Neural cell (in vitro differentiated cells): Measurements from ENCODE around the gene CD164. TPM values are rescaled to one million over a fixed set of nuclear protein-coding genes. Genes with fewer than 3 reads are reported as not detected.

Source experiments
- H2AFZ ChIP-seq: fragments of 200-600, 300-800 bp; sonication (generic), shearing (Covaris generic); 2 replicates; pipeline ENCODE4 v1.6.0; 2014; ENCODE audit warnings: low read depth, mild to moderate bottlenecking, antibody characterized with exemption, low read length, moderate library complexity
- H3F3A ChIP-seq: fragments of 200-600 bp; shearing (Covaris generic); 2 replicates; pipeline ENCODE4 v1.6.1; 2016; ENCODE audit warnings: mild to moderate bottlenecking, moderate library complexity, mixed read lengths, antibody characterized with exemption, low read length; ENCODE audit not compliant: insufficient read depth, poor library complexity, severe bottlenecking
- H3K27ac ChIP-seq: fragments of 200-600, 300-800 bp; sonication (generic), shearing (Covaris generic); 2 replicates; pipeline ENCODE4 v1.5.1; 2014; ENCODE audit warnings: mild to moderate bottlenecking, low read length, moderate library complexity
- H3K27me3 ChIP-seq: fragments of 300-800, 200-600 bp; sonication (generic), shearing (Covaris generic); 2 replicates; pipeline ENCODE4 v1.6.0; 2014; ENCODE audit warnings: mild to moderate bottlenecking, low read depth, low read length, moderate library complexity; ENCODE audit not compliant: insufficient read depth
- H3K36me3 ChIP-seq: fragments of 300-800, 200-600 bp; sonication (generic), shearing (Covaris generic); 2 replicates; pipeline ENCODE4 v1.5.1; 2014; ENCODE audit warnings: mild to moderate bottlenecking, antibody characterized with exemption, low read length, moderate library complexity; ENCODE audit not compliant: insufficient read depth
- H3K4me2 ChIP-seq: fragments of 300-800, 200-600 bp; sonication (generic), shearing (Covaris generic); 2 replicates; pipeline ENCODE4 v1.6.0; 2014; ENCODE audit warnings: mild to moderate bottlenecking, low read length
- H3K4me3 ChIP-seq: fragments of 300-800, 200-600 bp; sonication (generic), shearing (Covaris generic); 2 replicates; pipeline ENCODE4 v1.5.1; 2014; ENCODE audit warnings: mild to moderate bottlenecking, low read length, moderate library complexity
- H3K79me2 ChIP-seq: fragments of 200-600 bp; shearing (Covaris generic); replicated peaks from 2 replicates; pipeline ENCODE4 v1.6.0; 2014; ENCODE audit warnings: mild to moderate bottlenecking, low read length, moderate library complexity; ENCODE audit not compliant: insufficient read depth
- H3K9ac ChIP-seq: fragments of 300-800, 200-600 bp; sonication (generic), shearing (Covaris generic); 2 replicates; pipeline ENCODE4 v1.6.1; 2016; ENCODE audit warnings: mild to moderate bottlenecking, low read length, mixed read lengths
- H3K9me2 ChIP-seq: fragments of 200-600 bp; shearing (Covaris generic); 2 replicates; pipeline ENCODE4 v1.6.1; 2016; ENCODE audit warnings: mild to moderate bottlenecking, low read length, mixed read lengths; ENCODE audit not compliant: insufficient read depth
- H3K9me3 ChIP-seq: fragments of 200-600, 300-800 bp; sonication (generic), shearing (Covaris generic); 2 replicates; pipeline ENCODE4 v1.6.1; 2016; ENCODE audit warnings: mild to moderate bottlenecking, mixed run types, low read length, moderate library complexity, mixed read lengths
- H4K20me1 ChIP-seq: fragments of 200-600 bp; shearing (Covaris generic); 2 replicates; pipeline ENCODE4 v1.6.1; 2016; ENCODE audit warnings: mild to moderate bottlenecking, mixed run types; ENCODE audit not compliant: insufficient read depth
- CTCF ChIP-seq: fragments of 450-650 bp; IDR thresholded peaks from 2 replicates; pipeline ENCODE4 v1.5.1; 2014; ENCODE audit warnings: antibody characterized with exemption, mild to moderate bottlenecking, moderate library complexity; ENCODE audit not compliant: poor library complexity, severe bottlenecking
- EP300 ChIP-seq: fragments of 450-650 bp; conservative IDR thresholded peaks from 2 replicates; pipeline ENCODE4 v1.6.1; 2014; ENCODE audit warnings: antibody characterized with exemption, mild to moderate bottlenecking, moderate library complexity; ENCODE audit not compliant: poor library complexity, severe bottlenecking
- EZH2 ChIP-seq: fragments of 200-600, 300-800 bp; shearing (Covaris generic), sonication (generic); IDR thresholded peaks from 2 replicates; pipeline ENCODE4 v1.6.1; 2014; ENCODE audit warnings: antibody characterized with exemption, low read length, borderline replicate concordance, mild to moderate bottlenecking; ENCODE audit not compliant: insufficient read depth, poor library complexity, severe bottlenecking
- MXI1 ChIP-seq: fragments of 450-650 bp; conservative IDR thresholded peaks from 2 replicates; pipeline ENCODE4 v1.6.1; 2014; ENCODE audit warnings: antibody characterized with exemption, mild to moderate bottlenecking; ENCODE audit not compliant: poor library complexity, severe bottlenecking
- POLR2AphosphoS5 ChIP-seq: IDR thresholded peaks from 2 replicates; pipeline ENCODE4 v1.6.1; 2012
- RAD21 ChIP-seq: fragments of 450-650 bp; conservative IDR thresholded peaks from 2 replicates; pipeline ENCODE4 v1.6.1; 2014; ENCODE audit warnings: antibody characterized with exemption, mild to moderate bottlenecking, moderate library complexity
- REST ChIP-seq: IDR thresholded peaks from 2 replicates; pipeline ENCODE4 v1.6.1; 2012; ENCODE audit warnings: borderline replicate concordance
- SMC3 ChIP-seq: fragments of 450-650 bp; conservative IDR thresholded peaks from 2 replicates; pipeline ENCODE4 v1.6.1; 2014; ENCODE audit warnings: antibody characterized with exemption, mild to moderate bottlenecking, moderate library complexity; ENCODE audit not compliant: poor library complexity
- TAF1 ChIP-seq: IDR thresholded peaks from 2 replicates; pipeline ENCODE4 v1.6.1; 2012; ENCODE audit warnings: low read depth
- polyA plus RNA-seq: library from polyadenylated mRNA; depleted of rRNA; stranded (reverse); fragments of >200 nt; gene quantifications from 2 replicates; pipeline ENCODE4 v1.2.3, GENCODE V29; 2014

Gene CD164
- polyA plus RNA-seq, 1 donor from 2014 or later, result 42.6 TPM

- H3K79me2 ChIP-seq, result no peaks in the 10 kb centered on the region
- H2AFZ ChIP-seq, result no peak overlapping the region
- no peaks in the 10 kb centered on the region for H3K36me3 ChIP-seq
- no peak overlapping the region for H3K4me2 ChIP-seq
- H4K20me1 ChIP-seq, result no peaks in the 10 kb centered on the region
- no peak overlapping the region for H3K27ac ChIP-seq
- H3K9me2 ChIP-seq, result no peaks in the 10 kb centered on the region
- no peak for TF ChIP-seq TAF1
- no peak for TF ChIP-seq REST
- no peak for TF ChIP-seq RAD21
- TF ChIP-seq SMC3, result no peak
- no peak for TF ChIP-seq POLR2AphosphoS5
- TF ChIP-seq EP300, result no peak
- no peak for TF ChIP-seq CTCF
- no peak for TF ChIP-seq MXI1
- no peak for TF ChIP-seq EZH2
- no peak overlapping the region for H3K4me3 ChIP-seq
- no peaks in the 10 kb centered on the region for H3K27me3 ChIP-seq
- no peak overlapping the region for H3K9ac ChIP-seq
- H3K9me3 ChIP-seq, result no peaks in the 10 kb centered on the region
- H3F3A ChIP-seq, result no peaks in the 10 kb centered on the region
These were observed 63.9 kb downstream of the CD164 start for GRCh38 chr6:109318328-109318876.

GRCh38 chr6:109316909-109317308 lies 65.4 kb downstream of the CD164 start:
- Histone ChIP-seq H3K27ac (no peak overlapping the region), H3K9me2 (no peaks in the 10 kb centered on the region)

More at GRCh38 chr6:109316909-109317308, 65.4 kb downstream of the CD164 start:
- TF ChIP-seq REST (no peak), RAD21 (no peak), MXI1 (no peak), CTCF (no peak), EP300 (no peak), SMC3 (no peak), TAF1 (no peak), EZH2 (no peak), POLR2AphosphoS5 (no peak)
- no peaks in the 10 kb centered on the region for H3K27me3 ChIP-seq
- H3K36me3 ChIP-seq, result no peaks in the 10 kb centered on the region
- no peaks in the 10 kb centered on the region for H3F3A ChIP-seq
- no peaks in the 10 kb centered on the region for H4K20me1 ChIP-seq
- H2AFZ ChIP-seq, result no peak overlapping the region
- no peak overlapping the region for H3K4me3 ChIP-seq
- no peaks in the 10 kb centered on the region for H3K9me3 ChIP-seq
- no peaks in the 10 kb centered on the region for H3K79me2 ChIP-seq
- no peak overlapping the region for H3K4me2 ChIP-seq
- H3K9ac ChIP-seq, result no peak overlapping the region
